Measurements from ENCODE around the gene PTPRD. TPM values are rescaled to one million over a fixed set of nuclear protein-coding genes. Genes with fewer than 3 reads are reported as not detected.

The PTPRD gene
- total and polyA plus RNA-seq, 9 of the 15 experiments (the other 6 are each of a cell fraction or from before 2014, with no cell fraction given), result 0.11 TPM; not detected in 8

DNA sequence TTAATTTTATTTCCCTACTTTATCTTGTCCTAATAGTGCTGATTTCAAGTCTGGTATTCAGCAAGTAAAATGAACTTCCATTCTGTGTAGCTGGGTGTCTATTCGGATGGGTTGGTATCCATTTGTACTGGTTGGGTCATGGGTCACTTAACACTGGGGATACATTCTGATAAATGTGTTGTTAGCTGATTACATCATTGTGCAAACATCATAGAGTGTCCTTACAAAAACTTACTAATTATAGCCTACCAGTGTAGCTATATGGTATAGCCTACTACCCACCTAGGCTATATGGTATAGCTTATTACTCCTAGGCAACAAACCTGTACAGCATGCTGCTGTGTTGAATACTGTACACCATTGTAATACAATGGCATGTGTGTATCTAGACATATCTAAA is 1439.5 kb downstream of the PTPRD start (continued):
- TF ChIP-seq NFE2L1 (tag; IDR thresholded peaks at IDR 0.05; ENCODE audit: borderline replicate concordance, low read depth), result no peak

DNA sequence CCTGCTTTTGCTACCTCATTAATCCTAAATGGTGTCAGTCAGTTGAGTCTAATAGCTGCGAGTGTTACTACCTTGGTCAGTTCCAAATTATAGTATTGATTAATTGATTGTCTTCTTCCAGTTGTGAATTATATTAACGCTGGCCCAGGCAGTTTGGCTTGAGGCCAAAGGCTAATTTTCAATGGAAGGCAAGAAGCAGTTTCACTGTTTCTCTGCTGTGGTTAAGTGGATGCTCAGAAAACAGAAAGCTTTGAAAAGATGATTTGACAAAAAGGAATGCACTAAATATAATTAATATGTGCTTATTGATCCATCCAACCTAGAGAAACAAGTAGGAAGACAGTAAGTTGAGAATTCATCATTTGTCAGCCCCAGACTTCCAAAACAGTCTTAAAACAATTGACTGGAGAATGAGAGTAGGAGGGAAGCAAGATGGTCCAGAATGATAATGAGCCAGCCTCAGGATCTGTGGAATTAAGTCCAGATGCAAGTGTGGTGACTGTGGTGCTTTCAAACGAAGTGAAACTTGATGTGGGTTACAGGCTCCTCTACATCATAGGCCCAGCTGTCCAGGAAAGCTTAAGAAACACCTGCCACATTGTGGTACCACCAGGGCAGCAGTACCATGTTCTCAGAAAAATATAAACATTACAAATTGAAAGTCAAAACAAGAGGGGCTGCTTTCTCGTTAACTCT is 1442.2 kb downstream of the PTPRD start:
- intact Hi-C loops (cut with micrococcal nuclease), result no loop called here
- H3K4me3 ChIP-seq, result no peak overlapping the region
- ATAC-seq, result no peak
- H2AFZ ChIP-seq (ENCODE audit: low read depth, low read length), result no peak overlapping the region
- TF ChIP-seq NCOA2 (IDR thresholded peaks at IDR 0.05; ENCODE audit: partially characterized antibody in 2 of 2) (no peak), FOXK2 (conservative IDR thresholded peaks at IDR 0.05 in 1 of 2, IDR thresholded peaks at IDR 0.05 in 1 of 2; ENCODE audit: low read depth in 2 of 2) (no peak), NRF1 (conservative IDR thresholded peaks at IDR 0.05 in 1 of 2, IDR thresholded peaks at IDR 0.05 in 1 of 2) (no peak), TSC22D4 (tag; IDR thresholded peaks at IDR 0.05) (no peak), FOXJ2 (tag; IDR thresholded peaks at IDR 0.05) (no peak), ARID2 (IDR thresholded peaks at IDR 0.05) (no peak), GATAD2A (IDR thresholded peaks at IDR 0.05) (no peak)
- TF ChIP-seq, protein P1, sequence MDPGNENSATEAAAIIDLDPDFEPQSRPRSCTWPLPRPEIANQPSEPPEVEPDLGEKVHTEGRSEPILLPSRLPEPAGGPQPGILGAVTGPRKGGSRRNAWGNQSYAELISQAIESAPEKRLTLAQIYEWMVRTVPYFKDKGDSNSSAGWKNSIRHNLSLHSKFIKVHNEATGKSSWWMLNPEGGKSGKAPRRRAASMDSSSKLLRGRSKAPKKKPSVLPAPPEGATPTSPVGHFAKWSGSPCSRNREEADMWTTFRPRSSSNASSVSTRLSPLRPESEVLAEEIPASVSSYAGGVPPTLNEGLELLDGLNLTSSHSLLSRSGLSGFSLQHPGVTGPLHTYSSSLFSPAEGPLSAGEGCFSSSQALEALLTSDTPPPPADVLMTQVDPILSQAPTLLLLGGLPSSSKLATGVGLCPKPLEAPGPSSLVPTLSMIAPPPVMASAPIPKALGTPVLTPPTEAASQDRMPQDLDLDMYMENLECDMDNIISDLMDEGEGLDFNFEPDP (CRISPR knock-in tag; IDR thresholded peaks at IDR 0.05), result no peak
- no peak overlapping the region for H3K27ac ChIP-seq (ENCODE audit: extremely low read depth, low read depth, low read length)
- H3K27me3 ChIP-seq (ENCODE audit: control insufficient read depth in 2 of 2, insufficient read depth in 2 of 2, low read length in 2 of 2), result no peaks in the 10 kb centered on the region
- no peak overlapping the region for H3K4me2 ChIP-seq (ENCODE audit: insufficient read depth, low read length)
- no peak for FAIRE-seq
- H3K9me1 ChIP-seq (ENCODE audit: control insufficient read depth, insufficient read depth, low read length), result no peaks in the 10 kb centered on the region
- no peak for DNase-seq (ENCODE audit: extremely low read depth in 1 of 4, low spot score in 3 of 4)
- 0% methylated on average over 3 of the region's 4 CpGs for WGBS (ENCODE audit: insufficient coverage, low coverage, missing lambda C conversion rate)
- POLR2A ChIA-PET, result no interaction called here
- no peaks in the 10 kb centered on the region for H3K9me3 ChIP-seq (replicated peaks; ENCODE audit: control insufficient read depth, insufficient read depth, low read depth, low read length)
- no peak overlapping the region for H3K9ac ChIP-seq (ENCODE audit: insufficient read depth in 1 of 2, low read depth in 2 of 2, low read length in 2 of 2)
- no peaks in the 10 kb centered on the region for H3K4me1 ChIP-seq (replicated peaks in 1 of 2; ENCODE audit: control insufficient read depth in 2 of 2, insufficient read depth in 2 of 2, low read length in 2 of 2)
- CTCF ChIA-PET (ENCODE audit: low intra/inter-chr PET ratio), result no interaction called here
- H3K36me3 ChIP-seq (ENCODE audit: control insufficient read depth, insufficient read depth, low read length), result no peaks in the 10 kb centered on the region
- H3K79me2 ChIP-seq (ENCODE audit: control insufficient read depth, insufficient read depth, low read length), result no peaks in the 10 kb centered on the region
- BruUV-seq (replicated peaks), result no TSS peak
- no peaks in the 10 kb centered on the region for H4K20me1 ChIP-seq (replicated peaks; ENCODE audit: control insufficient read depth, insufficient read depth, low read length)
- in situ Hi-C loops (cut with MboI), result no loop called here
